H4 (cell line): Measurements from ENCODE around the gene LYRM1. TPM values are rescaled to one million over a fixed set of nuclear protein-coding genes. Genes with fewer than 3 reads are reported as not detected.
A peak's percentile ranks its signal among the peaks of the same experiment; 100 is the strongest.

Experiments used
- DNase-seq: peaks from one replicate; pipeline ENCODE4 v3.0.0-alpha.2; 2015; ENCODE audit warnings: low spot score
- total RNA-seq: library from RNA; depleted of rRNA; stranded (reverse); fragments of >200 nt; shearing (Covaris generic); gene quantifications from 2 replicates; pipeline ENCODE4 v1.2.3, GENCODE V29; 2014

The LYRM1 gene
- total RNA-seq, 1 experiment from 2014 or later, result 35.9 TPM

DNA sequence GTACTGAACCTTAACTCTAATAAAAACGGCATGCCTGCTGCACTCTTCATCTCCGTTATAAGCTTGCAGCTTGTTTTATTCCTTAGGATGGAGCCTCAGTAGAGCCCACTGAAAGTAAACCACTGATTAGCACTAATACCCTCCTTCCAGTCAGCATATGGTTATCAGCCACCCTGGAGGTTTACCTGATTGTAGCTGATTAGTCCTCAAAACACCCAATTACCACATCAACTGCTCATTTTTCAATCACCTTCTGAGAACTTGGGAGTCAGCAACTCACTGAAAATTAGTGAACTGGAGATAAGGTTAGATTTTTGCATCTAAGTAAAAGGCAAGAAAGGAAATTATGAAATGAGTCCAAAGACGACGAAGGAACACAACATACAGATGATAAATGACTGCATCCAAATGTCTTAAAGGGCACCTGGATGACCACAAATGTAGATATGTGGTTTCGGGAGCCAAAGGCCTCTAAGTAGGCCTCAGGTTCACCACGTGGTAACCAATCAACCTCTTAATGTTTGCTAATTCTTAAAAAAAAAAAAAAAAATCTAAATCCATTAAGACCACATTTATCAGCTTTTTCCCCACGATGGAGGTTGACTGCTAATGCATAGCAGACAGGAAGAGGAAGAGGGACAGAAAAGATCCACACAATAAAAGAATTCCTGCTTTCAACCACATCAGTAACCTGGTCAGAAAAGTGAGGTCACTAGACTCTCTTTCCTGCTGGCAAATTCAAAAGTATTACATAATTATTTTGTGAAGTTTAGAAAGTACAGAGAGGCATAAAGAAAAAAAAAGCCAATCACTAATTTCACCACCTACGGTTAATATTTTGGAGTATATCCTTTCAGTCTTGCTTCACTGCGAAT is 28.4 kb upstream of the LYRM1 start:
- DNase-seq, result no peak

DNA sequence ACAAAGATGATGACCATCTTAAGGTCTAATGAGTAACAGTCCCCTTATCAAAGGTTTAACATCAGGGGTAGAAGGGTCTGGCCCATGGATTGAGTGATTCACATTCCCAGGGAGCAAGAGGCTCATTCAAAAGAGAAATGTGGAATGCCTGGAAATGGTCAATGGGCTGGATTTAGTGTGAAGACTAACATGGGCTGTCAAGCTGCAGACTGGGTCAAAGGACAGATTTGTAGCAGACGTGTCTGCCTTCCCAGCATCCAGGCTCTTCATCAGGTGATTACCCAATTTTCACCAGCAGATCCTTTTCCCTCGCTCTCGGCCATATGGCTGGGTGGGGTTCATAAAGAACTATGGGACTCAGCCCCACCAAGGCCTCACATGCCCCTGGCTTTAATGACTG is 27.2 kb upstream of the LYRM1 start:
- DNase-seq, result no peak

DNA sequence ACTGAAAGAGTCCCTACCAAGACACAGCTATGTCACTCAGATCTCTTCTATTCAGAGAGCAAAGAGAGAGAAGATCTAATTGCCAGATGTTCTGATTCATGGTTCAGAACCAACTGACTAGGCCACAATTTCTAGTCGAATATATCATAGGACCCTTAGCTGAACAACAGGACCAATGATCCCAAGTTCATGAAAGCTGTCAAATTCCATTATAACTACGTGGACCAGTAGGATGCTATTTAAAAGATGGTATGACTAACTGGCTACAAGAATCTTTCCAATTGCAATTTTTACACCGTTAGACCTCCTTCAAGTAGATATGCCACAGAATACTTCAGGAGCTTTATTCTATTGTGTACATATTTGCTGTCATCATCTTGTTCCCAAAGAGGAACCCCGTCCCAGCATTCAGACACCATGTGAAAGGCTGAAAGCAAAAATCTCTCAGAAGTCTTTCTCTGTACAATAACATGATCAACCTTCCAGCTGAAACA is 26.4 kb upstream of the LYRM1 start:
- no peak for DNase-seq

DNA sequence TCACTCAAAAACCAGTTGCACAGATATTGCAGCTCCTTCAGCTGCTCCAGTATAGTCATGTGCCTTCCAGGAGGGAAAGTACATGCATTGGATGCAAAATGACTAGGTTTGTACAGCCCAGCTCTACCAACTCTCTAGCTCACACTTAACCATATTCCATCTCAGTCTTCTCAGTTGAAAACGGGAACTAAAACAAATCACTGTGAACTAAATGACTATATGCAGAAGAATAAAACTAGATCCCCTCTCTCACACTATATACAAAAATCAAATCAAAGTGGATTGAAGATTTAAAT is 25.3 kb upstream of the LYRM1 start:
- DNase-seq, result no peak

DNA sequence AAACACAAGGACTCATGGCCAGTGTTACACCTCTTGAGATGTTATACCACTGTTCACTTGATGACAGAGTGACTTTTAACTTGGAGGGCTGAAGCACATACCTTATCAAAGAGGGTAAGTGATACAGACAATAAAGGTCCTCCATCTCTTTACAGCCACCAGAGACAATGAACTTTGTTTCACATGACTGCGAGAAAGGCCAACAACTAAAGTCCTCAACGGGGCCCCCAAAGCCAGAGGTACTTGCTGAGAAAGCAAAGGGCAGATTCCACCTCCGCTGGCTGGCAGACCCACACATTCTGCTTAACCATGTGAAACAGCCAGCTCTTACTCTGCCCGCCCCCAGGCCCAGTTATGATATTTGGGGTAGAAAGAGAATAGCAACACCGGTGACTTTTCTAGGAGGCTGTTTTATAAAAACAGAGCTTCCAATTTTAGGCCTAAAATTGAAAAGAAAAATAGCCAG is 21.9 kb upstream of the LYRM1 start:
- DNase-seq, result no peak

DNA sequence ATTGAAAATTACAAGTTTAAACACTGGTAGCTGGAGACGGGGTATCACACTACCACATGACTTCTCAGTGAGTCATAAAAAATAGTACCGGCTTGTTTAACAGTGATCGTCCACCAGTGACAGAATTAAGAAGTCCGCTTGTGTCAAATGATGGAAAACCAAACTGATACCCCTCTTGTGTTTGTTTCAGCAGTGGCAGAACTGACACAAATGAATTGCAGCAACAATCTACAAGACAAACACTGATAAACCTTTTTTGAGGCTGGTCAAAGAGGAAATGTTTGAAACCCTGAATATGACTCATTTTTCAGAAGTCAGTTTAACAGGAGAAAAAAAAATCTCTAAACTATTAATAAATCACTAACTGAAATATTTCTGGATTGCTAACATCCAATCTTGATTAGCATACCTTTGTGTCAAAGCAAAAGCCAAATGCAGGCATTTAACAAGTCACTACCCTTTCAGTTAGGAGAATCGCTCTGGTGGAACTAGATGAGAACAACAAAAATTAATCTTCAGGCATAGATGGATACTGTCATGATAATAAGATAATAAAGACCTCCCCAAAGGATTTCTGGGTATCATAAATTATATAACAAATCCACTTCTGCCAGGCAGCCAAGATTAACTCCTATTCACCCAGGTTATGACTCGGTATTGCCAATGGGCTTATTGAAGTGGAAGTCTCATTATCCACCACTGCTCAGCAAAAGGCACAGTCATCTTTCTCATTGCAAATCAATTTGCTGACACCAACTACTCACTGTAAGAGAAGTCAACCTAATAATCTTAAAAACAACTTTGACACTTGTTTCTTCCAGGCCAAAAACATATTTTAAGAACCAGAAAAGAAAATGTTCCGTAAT is 21.2 kb upstream of the LYRM1 start:
- no peak for DNase-seq

DNA sequence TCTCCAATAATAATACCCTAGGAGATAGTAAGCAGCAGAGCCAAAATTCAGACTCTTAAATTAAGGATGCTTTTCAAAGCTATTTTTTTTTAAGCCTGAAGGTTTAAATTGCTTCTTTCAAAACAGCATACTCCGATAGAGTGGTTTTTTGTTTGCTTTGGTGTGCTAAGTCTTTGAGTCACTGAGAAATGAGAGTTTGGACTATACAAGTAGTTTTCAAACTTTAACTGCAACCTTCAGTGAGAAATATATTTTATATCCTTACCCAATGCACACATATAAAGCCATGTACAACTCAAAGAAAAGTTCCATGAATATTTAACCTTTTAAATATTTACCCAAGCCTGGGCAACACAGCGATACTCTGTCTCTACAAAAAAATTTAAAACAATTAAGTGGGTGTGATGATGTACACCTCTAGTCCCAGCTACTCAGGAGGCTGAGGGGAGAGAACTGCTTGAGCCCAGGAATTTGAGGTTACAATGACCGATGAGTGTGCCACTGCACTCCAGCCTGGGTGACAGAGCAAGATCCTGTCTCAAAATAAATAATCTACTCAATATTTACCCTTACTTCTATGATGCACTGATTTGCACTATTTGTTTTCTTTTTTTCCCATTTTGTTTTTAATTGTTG is 19.6 kb upstream of the LYRM1 start:
- DNase-seq, result no peak

DNA sequence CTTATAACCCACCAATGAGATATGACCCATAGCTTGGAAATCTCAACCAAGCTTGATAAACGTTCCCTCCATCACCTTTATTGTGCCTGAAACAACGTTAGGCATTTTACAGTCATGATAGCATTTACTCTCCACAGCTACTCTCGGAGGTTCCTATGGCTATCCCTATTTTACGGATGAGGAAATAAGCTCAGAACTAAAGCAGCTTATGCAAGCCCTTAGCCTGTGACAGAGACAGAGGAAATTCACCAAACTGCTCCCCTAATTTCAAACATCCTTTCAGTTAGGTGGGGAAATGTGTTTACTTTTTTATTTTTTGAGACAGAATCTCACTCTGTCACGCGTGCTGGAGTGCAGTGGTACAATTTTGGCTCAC is 19.1 kb upstream of the LYRM1 start:
- no peak for DNase-seq

DNA sequence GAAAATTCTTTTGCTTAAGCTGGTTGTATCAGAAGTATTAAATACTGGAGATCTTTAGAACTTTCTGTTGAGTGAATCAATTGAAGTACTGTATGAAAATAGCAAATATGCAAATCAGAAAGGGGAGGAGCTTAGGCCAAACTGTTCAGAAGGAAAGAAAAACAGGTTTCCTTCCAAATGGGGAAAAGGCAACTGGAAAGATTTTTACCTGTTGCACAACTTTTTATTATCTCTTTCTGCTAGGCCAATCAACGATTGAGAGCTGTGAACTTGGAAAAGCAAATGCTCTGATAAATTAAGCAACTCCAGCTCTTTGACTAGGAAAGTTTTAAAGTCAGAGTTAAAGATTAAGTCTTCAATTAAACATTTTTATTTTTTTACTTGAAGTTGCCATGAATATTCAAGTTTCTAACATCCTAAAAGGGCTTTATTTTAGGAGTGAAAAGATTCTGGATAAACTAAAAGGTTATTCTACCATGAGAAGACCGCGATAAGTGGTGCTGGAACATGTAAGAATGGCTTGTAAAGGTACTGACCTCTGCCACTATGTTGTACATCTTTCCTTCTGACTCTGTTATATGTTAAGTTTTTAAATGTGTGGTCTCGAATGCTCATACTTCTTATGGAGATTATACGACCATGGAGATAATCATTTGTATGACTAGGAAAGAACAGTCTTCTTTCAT is 16.9 kb upstream of the LYRM1 start:
- no peak for DNase-seq

DNA sequence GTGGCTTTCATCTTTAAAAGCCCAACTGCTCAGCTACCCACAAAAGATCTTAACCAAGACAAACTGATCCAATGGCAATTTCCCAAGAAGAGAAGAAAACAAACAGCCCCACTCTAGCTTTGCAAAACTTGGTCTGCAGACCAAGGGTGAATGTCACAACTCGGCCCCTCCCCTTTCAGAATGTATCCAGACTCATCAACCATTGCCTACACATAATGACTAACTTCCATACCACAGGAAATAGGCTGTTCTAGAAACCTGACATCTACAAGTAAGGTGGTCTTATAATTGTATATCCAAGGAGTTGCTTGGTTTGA is 16.4 kb upstream of the LYRM1 start:
- DNase-seq, result peak; percentile 24

DNA sequence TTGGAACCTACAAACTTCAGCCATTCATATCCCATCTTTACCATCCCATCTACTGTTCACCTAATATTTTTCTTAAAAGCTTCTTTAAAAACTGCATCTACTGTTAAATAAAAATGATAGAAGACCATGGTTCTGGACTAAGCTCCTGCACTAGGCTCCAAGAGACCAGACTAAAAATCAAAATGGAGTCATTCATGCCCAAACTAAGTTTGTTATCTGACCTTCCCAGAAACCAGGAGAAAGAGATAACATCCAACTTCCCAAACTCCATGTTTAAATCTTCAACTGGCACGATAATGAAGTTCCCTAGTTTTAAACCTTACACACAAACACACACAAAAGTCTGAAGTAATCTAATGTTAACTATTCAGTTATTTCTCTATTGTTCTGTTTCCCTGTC is 14.3 kb upstream of the LYRM1 start:
- no peak for DNase-seq

DNA sequence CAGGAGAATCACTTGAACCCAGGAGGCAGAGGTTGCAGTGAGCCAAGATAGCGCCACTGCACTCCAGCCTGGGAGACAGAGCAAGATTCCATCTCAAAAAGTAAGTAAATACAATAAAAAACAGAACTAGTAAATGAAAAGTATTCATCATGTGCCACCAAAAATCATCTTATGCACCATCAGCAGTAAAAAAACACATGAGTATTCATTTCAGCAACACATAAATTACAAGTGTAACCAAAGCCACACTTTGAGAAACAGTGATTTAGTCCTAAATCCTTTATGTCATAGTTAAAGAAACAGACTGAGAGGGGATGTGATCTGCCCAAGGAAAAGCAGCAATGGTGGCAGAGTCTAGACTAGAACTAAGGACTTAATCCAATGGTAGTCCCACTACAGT is 13.4 kb upstream of the LYRM1 start:
- no peak for DNase-seq

DNA sequence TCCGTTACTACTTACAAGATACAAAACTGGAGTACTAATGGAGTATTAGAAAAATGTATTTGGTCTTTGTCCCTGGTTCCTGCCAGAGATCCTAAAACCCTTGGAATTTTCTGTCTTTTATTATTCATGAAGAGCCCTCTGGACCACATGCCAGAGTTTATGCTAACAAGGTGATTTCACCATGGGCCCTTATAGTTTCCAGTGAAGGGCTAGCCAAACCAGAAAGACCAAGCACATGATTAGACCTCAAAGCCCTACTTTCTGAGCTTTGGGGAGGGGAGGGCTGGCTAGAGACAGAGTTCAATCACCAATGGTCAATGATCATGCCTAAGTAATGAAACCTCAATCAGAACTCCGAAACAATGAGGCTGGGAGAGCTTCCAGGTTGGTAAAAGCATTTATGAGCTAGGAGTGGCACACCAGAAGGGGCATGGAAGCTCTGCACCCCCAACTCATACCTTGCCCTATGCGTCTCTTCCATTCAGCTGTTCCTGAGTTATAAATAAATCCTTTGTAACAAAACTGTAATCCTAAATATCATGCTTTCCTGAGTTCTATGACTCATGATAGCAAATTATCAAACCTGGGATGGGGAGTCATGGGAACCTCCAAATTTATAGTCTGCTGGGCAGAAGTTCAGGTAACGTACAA is 10.8 kb upstream of the LYRM1 start:
- no peak for DNase-seq

DNA sequence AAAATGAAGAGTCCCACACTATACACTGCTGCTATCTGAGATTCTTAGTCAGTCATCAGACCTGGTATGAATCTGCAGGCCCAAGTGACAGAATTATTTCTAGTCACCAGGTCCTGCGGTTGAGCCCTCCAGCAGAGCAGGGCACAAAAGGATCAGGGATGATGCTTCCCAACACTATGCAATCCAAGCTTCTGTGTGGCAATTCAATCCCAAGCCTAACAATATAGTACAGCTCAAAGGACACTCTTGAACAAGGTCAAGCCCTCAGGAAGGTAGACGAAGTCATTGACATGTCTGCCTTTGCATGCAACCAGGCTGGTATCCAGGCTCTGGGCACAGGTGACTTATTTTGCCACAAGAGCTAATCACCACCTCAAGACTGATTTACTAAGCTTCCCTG is 6.2 kb upstream of the LYRM1 start:
- DNase-seq, result no peak

DNA sequence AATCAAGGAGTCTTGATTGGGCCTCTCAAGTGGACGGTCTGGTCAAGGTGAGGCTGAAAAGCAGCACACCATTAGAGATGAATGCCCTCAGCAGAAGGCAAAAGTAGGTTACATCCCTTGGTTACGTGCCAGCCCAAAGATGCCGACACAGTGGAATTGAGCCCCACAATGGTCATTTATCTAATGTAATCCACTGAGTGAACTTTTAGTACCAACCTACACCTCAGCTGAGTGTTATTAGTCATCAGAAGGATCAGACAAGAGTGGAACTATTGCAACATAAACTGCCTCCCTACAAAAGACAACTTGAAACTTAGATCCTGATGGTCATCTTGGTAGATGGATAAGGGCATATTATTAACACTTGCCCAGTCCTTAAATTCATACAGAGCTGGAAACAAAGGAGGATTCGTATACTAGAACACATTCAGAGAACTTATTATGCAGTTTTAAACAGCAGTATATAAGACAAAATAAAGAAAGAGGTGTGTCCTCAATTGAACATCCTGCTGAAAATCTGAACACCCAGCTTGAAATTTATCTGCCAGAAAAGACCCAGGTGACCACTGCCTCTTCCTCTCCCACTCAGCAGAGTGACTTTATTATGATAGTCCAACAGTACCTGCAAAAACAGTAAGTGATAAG is 3.2 kb upstream of the LYRM1 start:
- DNase-seq, result no peak

DNA sequence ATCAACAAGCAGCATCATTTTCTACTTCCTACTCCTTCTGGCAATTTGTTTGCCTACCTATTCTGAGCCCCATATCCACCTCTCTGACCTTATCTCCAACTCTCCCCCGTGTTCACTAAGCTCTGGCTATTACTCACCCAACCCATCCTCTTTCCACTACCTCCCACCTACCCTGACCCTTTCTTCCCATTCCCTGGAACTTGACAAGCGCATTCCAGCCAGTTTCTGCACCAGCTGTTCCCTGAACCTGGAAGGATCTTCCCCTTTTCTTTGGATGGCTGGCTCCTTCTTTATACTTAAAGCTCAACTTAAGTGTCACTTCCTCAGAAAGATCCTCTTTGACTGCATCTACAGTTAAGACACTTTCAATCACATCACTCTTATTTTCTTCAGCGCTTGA is 2.6 kb upstream of the LYRM1 start:
- DNase-seq, result no peak

DNA sequence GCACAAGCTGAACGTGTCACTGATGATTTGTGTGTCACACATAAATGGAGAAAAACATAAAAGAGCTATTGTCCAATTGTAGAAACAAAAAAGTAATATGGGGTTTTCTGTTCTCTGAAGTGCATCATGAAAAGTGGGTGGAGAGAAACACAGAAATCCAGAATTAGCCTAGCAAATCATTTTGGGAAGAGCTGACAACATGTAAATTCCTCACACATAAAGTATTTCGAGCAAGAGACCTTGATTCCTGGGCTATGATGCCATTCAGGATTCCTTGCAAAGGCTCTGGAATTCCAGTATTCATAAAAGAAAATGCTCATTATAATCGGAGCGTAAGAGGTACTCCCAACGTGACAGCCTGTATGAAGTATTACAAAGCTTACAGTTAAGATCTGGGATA is 1.5 kb upstream of the LYRM1 start:
- DNase-seq, result no peak

DNA sequence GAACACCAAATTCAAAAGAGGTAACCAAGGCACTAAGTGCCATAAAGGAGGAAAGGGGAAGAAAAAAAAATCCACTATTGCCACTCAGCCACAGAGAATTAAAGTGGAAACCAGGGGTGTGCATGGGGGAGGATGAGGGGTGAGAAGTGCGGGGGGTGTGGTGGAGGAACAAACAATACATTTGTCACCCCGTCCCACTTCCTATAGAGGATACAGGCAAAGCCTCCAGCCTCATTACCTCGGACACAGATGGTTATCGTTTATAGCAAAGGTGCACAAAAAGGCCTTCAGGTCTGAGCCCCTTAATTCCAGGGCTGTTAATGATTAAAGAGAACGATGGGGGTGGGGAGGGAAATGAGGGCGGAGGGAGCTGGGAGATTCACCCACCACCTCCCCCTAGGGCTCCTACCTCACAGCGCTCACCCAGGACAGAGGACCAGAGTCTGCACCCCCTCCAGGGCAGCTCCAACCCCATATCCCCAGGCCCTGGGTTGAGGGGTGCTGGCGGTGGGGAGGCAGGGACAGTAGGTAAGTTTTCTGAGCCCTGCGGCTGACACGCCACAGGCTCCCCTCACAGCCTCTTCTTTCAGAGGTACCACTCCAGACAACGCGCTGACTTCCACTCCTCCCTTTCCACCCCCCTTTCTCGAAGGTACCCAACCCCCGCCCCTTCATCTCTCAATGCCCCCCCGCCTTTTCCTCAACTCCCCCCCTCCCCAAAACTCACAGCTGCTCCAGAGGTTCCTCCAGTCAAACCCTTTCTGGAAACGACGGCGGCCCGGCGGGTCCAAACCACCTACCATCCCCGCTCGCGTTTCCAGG is 883 bp upstream of the LYRM1 start:
- no peak for DNase-seq

DNA sequence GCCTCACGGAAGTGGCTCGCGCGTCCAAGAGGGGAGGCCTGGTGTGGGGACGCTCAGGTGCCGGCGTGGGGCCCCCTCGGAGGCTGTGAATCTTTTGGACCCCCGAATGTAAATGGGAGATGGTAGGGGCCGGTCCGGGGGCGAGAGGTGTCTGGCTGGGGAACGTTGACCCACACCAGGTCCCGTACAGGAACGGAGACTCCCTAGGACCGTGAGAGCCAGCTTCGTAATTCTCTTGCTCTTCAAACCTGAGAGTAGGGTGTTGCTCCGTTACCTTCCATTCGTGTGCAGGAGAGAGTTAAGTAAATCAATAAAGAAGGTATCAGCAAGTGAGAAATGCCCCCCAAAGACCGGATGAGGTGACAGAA is 481 bp downstream of the LYRM1 start:
- no peak for DNase-seq

DNA sequence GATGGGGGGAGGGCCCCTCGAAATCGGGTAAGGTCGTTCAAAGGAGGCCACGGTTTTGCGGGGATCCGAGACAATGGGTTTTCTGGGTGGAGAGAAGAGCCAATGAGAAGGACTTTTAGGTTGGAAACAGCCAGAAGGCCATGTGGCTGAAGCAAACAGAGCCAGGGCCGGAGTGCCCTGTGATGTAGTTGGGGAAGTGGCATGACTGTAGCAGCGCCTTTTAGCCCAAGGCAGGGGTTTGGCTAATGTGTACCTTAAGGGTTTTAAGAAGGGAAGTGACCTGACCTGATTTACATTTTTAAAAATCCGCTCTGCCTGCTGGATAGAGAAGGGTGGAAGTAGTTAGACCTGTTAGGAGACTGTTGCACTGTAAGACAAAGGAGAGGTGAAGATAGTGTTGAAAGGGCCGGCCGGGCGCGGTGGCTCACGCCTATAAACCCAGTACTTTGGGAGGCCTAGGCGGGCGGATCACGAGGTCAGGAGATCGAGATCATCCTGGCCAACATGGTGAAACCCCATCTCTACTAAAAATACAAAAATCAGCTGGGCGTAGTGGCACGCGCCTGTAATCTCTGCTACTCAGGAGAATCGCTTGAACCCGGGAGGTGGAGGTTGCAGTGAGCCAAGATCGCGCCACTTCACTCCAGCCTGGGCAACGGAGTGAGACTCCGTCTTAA is 1.0 kb downstream of the LYRM1 start:
- peak; percentile 21 for DNase-seq
